Liver (tissue), 9 donors: ENCODE results near the gene STX1A. TPM values are rescaled to one million over a fixed set of nuclear protein-coding genes. Genes with fewer than 3 reads are reported as not detected.

Source experiments
- DNase-seq: peaks from one replicate; pipeline ENCODE4 v3.0.0-alpha.2; 2017; ENCODE audit warnings: low spot score
- H3K27ac ChIP-seq, 2 donors: one replicate each; pipeline ENCODE4 v1.7.0; 2013; ENCODE audit warnings: inconsistent platforms in 2 of 2, low read length in 2 of 2, control low read depth in 1 of 2, low read depth in 1 of 2, mild to moderate bottlenecking in 1 of 2
- H3K27me3 ChIP-seq, 4 donors: one replicate each; pipeline versions ENCODE4 v1.6.1 to v1.7.0; 2013; ENCODE audit warnings: low read length in 3 of 4, inconsistent platforms in 1 of 4, mild to moderate bottlenecking in 1 of 4, moderate library complexity in 1 of 4; ENCODE audit not compliant: control insufficient read depth in 4 of 4, insufficient read depth in 4 of 4
- H3K36me3 ChIP-seq, 4 donors: one replicate each; pipeline versions ENCODE4 v1.6.1 to v1.7.0; 2013; ENCODE audit warnings: low read length in 3 of 4, mild to moderate bottlenecking in 3 of 4, low read depth in 1 of 4, moderate library complexity in 1 of 4; ENCODE audit not compliant: control insufficient read depth in 4 of 4, insufficient read depth in 3 of 4
- H3K4me1 ChIP-seq, 4 donors: one replicate each; pipeline versions ENCODE4 v1.6.1 to v1.7.0; 2013; ENCODE audit warnings: low read length in 3 of 4, mild to moderate bottlenecking in 3 of 4, moderate library complexity in 1 of 4; ENCODE audit not compliant: control insufficient read depth in 4 of 4, insufficient read depth in 4 of 4
- H3K4me3 ChIP-seq, 3 donors: one replicate each; pipeline versions ENCODE4 v1.6.1 to v1.7.0; 2013; ENCODE audit warnings: low read length in 3 of 3, control low read depth in 1 of 3, low read depth in 1 of 3, mild to moderate bottlenecking in 1 of 3
- H3K9ac ChIP-seq, 2 donors: one replicate each; pipeline ENCODE4 v1.7.0; 2013; ENCODE audit warnings: low read length in 2 of 2, mild to moderate bottlenecking in 2 of 2, moderate library complexity in 2 of 2, control low read depth in 1 of 2, low read depth in 1 of 2
- H3K9me3 ChIP-seq, 4 donors: one replicate each; pipeline versions ENCODE4 v1.6.1 to v1.7.0; 2013; ENCODE audit warnings: low read length in 3 of 4; ENCODE audit not compliant: control insufficient read depth in 4 of 4
- EGR1 ChIP-seq, 2 donors: IDR thresholded peaks; 2 replicates each; pipeline ENCODE4 v1.6.1; 2016 to 2018; ENCODE audit warnings: antibody characterized with exemption in 2 of 2, low read depth in 2 of 2
- GABPA ChIP-seq, 2 donors: IDR thresholded peaks in 1 of 2; conservative IDR thresholded peaks in 1 of 2; 2 replicates each; pipeline ENCODE4 v1.6.1; 2016; ENCODE audit warnings: antibody characterized with exemption in 2 of 2, mild to moderate bottlenecking in 1 of 2, moderate library complexity in 1 of 2
- HNF4A ChIP-seq, 2 donors: conservative IDR thresholded peaks; 2 replicates each; pipeline ENCODE4 v1.6.1; 2016; ENCODE audit warnings: antibody characterized with exemption in 2 of 2, mild to moderate bottlenecking in 2 of 2
- HNF4G ChIP-seq: IDR thresholded peaks from 2 replicates; pipeline ENCODE4 v1.6.1; 2016; ENCODE audit warnings: antibody characterized with exemption
- NR2F2 ChIP-seq: IDR thresholded peaks from 2 replicates; pipeline ENCODE4 v1.6.1; 2016; ENCODE audit warnings: antibody characterized with exemption
- RXRA ChIP-seq, 2 donors: IDR thresholded peaks; 2 replicates each; pipeline ENCODE4 v1.6.1; 2017 to 2018; ENCODE audit warnings: antibody characterized with exemption in 2 of 2, mild to moderate bottlenecking in 1 of 2
- SP1 ChIP-seq: IDR thresholded peaks from 2 replicates; pipeline ENCODE4 v1.6.1; 2018; ENCODE audit warnings: antibody characterized with exemption, mild to moderate bottlenecking
- TAF1 ChIP-seq: conservative IDR thresholded peaks from 2 replicates; pipeline ENCODE4 v1.6.1; 2016; ENCODE audit warnings: antibody characterized with exemption, mild to moderate bottlenecking
- WGBS: extraction: QIAGEN DNeasy Blood & Tissue Kit; methylation state at CpG from one replicate; pipeline ENCODE4 v1.1.7; 2013; 5-methylcytosine and 5-hydroxymethylcytosine counted together
- polyA plus RNA-seq, 2 donors: library from polyadenylated mRNA; stranded (reverse) in 1 of 2; unstranded in 1 of 2; fragments of 200-250 nt in 1 of 2; fragments of >200 nt in 1 of 2; fragmentation: Nextera tagmentation in 1 of 2; extraction: Ambion mirVana in 1 of 2; gene quantifications; one replicate each; pipeline versions ENCODE4 v1.2.1 to v1.2.3, GENCODE V29; 2013 to 2015
- total RNA-seq, 2 donors: library from RNA; depleted of rRNA; stranded (reverse); fragments of >200 nt; gene quantifications; one replicate each; pipeline ENCODE4 v1.2.3, GENCODE V29; 2014
- TF ChIP-seq, protein P1 (sequence below): IDR thresholded peaks from 2 replicates; pipeline ENCODE4 v1.6.1; 2016; ENCODE audit warnings: antibody characterized with exemption
- TF ChIP-seq, protein P2 (sequence below): IDR thresholded peaks from 2 replicates; pipeline ENCODE4 v1.6.1; 2016; ENCODE audit warnings: antibody characterized with exemption
- TF ChIP-seq, protein P3 (sequence below): IDR thresholded peaks from 2 replicates; pipeline ENCODE4 v1.6.1; 2016; ENCODE audit warnings: antibody characterized with exemption
- TF ChIP-seq, protein P4 (sequence below): fragments of 150-350 bp; IDR thresholded peaks from 2 replicates; pipeline ENCODE4 v1.5.1; 2017; ENCODE audit warnings: improper control_type of control experiment, low read depth, low read length; ENCODE audit not compliant: missing input control
- donor health status: healthy.
- donor health status: healthy.
- donor health status: healthy.
- donor health status: healthy.
- donor health status: healthy.

Gene STX1A
- total and polyA plus RNA-seq, 4 donors: 0.49 to 1.9 (median 1.1) TPM

DNA sequence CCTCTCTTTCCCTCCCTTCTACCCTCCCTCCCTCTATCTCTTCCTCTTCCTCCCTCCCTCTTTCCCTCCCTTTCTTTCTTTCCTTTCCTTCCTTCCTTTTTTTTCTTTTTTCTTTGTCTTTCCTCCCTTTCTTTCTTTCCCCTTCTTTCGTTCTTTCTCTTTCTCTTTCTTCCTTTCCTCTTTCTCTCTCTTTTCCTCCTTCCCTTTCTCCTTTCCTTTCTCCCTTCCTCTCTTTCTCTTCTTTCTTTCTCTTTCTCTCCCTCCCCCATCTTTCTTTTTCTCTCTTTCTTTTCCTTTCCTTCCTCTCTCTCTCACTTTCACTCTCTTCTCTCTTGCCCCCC is 43.2 kb upstream of the STX1A start:
- no peak overlapping the region for H3K27ac ChIP-seq
- no peaks in the 10 kb centered on the region for H3K36me3 ChIP-seq
- H3K4me3 ChIP-seq: no peak overlapping the region
- TF ChIP-seq, protein P1, sequence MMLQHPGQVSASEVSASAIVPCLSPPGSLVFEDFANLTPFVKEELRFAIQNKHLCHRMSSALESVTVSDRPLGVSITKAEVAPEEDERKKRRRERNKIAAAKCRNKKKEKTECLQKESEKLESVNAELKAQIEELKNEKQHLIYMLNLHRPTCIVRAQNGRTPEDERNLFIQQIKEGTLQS: no peak
- no peak for TF ChIP-seq RXRA (IDR thresholded peaks at IDR 0.05)
- TF ChIP-seq, protein P2, sequence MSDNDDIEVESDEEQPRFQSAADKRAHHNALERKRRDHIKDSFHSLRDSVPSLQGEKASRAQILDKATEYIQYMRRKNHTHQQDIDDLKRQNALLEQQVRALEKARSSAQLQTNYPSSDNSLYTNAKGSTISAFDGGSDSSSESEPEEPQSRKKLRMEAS: no peak
- TF ChIP-seq, protein P3, sequence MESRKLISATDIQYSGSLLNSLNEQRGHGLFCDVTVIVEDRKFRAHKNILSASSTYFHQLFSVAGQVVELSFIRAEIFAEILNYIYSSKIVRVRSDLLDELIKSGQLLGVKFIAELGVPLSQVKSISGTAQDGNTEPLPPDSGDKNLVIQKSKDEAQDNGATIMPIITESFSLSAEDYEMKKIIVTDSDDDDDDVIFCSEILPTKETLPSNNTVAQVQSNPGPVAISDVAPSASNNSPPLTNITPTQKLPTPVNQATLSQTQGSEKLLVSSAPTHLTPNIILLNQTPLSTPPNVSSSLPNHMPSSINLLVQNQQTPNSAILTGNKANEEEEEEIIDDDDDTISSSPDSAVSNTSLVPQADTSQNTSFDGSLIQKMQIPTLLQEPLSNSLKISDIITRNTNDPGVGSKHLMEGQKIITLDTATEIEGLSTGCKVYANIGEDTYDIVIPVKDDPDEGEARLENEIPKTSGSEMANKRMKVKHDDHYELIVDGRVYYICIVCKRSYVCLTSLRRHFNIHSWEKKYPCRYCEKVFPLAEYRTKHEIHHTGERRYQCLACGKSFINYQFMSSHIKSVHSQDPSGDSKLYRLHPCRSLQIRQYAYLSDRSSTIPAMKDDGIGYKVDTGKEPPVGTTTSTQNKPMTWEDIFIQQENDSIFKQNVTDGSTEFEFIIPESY: no peak
- no peak for TF ChIP-seq TAF1
- TF ChIP-seq NR2F2: no peak
- no peak for DNase-seq
- no peaks in the 10 kb centered on the region for H3K9me3 ChIP-seq
- H3K9ac ChIP-seq: no peak overlapping the region
- peaks cover 0 to 1% (median under 1%) of the 10 kb centered on the region in 4 donors for H3K4me1 ChIP-seq
- H3K27me3 ChIP-seq: no peaks in the 10 kb centered on the region
- 89% methylated on average over 1 of the region's 1 CpG for WGBS

DNA sequence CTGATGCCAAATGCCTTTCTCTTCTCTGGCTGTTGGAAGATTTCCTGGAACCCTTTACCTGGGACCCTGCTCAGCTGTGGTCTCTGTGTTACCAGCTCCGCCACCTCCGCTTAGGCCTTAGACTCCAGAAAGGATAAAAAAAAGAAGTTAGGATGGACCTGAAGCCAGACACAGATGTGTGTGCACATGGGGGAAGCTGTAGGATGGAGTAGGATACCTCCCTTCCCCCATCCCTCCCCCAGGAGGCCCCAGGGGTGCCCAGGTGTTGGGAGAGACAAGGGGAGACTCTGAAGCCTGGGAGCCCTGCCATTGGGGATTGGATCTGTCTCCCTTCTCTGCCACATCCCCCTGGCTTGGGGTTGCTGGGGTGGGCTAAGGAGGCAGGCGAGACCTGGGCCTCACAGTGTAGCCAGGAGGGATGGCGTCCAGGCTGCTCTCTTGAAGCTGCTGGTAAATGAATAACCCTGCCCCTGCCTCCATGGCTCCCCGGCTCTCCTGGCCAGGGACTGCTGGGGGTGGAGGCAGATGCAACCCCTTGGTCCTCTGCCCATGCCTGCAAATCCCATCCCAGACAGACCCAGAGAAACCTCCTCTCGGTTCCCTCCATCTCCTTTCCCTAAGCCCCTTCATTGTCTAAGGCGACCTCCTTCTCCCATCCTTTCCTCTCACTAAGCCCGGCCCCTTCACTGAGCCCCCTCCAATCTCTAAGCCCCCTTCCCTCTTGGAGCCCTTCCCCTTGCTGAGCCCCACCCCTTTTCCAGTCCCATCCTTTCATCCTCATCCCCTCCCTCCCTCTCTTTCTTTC is 42.6 kb upstream of the STX1A start:
- Histone ChIP-seq H3K9ac (no peak overlapping the region), H3K36me3 (no peaks in the 10 kb centered on the region), H3K27me3 (no peaks in the 10 kb centered on the region), H3K27ac (no peak overlapping the region), H3K4me3 (no peak overlapping the region), H3K9me3 (no peaks in the 10 kb centered on the region), H3K4me1 (no peaks in the 10 kb centered on the region)
- DNase-seq: no peak
- TF ChIP-seq EGR1 (IDR thresholded peaks at IDR 0.05; ENCODE audit: low read depth in 2 of 2) (no peak), RXRA (IDR thresholded peaks at IDR 0.05) (no peak), SP1 (no peak), TAF1 (no peak), HNF4A (conservative IDR thresholded peaks at IDR 0.05) (no peak), HNF4G (no peak), GABPA (IDR thresholded peaks at IDR 0.05 in 1 of 2, conservative IDR thresholded peaks at IDR 0.05 in 1 of 2) (no peak), NR2F2 (no peak)
- TF ChIP-seq, protein P4, sequence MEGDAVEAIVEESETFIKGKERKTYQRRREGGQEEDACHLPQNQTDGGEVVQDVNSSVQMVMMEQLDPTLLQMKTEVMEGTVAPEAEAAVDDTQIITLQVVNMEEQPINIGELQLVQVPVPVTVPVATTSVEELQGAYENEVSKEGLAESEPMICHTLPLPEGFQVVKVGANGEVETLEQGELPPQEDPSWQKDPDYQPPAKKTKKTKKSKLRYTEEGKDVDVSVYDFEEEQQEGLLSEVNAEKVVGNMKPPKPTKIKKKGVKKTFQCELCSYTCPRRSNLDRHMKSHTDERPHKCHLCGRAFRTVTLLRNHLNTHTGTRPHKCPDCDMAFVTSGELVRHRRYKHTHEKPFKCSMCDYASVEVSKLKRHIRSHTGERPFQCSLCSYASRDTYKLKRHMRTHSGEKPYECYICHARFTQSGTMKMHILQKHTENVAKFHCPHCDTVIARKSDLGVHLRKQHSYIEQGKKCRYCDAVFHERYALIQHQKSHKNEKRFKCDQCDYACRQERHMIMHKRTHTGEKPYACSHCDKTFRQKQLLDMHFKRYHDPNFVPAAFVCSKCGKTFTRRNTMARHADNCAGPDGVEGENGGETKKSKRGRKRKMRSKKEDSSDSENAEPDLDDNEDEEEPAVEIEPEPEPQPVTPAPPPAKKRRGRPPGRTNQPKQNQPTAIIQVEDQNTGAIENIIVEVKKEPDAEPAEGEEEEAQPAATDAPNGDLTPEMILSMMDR: no peak
- TF ChIP-seq, protein P1: no peak
- TF ChIP-seq, protein P2: no peak
- TF ChIP-seq, protein P3: no peak
- 60% methylated on average over 8 of the region's 8 CpGs for WGBS
